DOHH2 (cell line): ENCODE measurements around the gene PKIG.

ENCODE experiments used
- EZH2phosphoT487 ChIP-seq: fragments of 200-600 bp; sonication (generic); IDR thresholded peaks from 2 replicates; pipeline ENCODE4 v1.6.1; 2017; ENCODE audit warnings: borderline replicate concordance, mild to moderate bottlenecking, antibody characterized with exemption, low read length, moderate library complexity, mixed read lengths
- TF ChIP-seq, protein P1 (sequence below): fragments of 200-600 bp; sonication (generic); IDR thresholded peaks from one replicate; pipeline ENCODE4 v1.5.1; 2014; ENCODE audit warnings: antibody characterized with exemption, mild to moderate bottlenecking, low read depth, low read length; ENCODE audit not compliant: poor library complexity, severe bottlenecking

DNA sequence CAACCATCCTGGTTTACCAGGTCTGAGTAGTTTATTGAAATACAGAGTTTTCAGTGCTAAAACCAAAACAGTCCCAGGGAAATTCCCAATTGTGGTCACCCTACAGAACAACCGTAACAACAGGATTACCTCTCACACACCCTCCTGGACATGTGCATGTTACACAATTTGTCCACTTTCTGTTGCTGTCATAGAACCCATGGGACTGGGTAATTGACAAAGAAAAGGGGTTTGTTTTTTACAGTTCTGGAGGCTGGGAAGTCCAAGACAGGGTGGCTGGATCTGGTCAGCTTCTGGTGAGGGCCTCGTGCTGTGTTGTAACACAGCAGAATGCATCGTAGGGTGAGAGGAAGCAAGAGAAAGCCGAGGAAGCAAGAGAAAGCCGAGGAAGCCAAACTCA, 78.2 kb downstream of the PKIG start:
- TF ChIP-seq, protein P1, sequence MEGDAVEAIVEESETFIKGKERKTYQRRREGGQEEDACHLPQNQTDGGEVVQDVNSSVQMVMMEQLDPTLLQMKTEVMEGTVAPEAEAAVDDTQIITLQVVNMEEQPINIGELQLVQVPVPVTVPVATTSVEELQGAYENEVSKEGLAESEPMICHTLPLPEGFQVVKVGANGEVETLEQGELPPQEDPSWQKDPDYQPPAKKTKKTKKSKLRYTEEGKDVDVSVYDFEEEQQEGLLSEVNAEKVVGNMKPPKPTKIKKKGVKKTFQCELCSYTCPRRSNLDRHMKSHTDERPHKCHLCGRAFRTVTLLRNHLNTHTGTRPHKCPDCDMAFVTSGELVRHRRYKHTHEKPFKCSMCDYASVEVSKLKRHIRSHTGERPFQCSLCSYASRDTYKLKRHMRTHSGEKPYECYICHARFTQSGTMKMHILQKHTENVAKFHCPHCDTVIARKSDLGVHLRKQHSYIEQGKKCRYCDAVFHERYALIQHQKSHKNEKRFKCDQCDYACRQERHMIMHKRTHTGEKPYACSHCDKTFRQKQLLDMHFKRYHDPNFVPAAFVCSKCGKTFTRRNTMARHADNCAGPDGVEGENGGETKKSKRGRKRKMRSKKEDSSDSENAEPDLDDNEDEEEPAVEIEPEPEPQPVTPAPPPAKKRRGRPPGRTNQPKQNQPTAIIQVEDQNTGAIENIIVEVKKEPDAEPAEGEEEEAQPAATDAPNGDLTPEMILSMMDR: no peak
- TF ChIP-seq EZH2phosphoT487: no peak
